CD14-positive monocyte (primary cell): ENCODE data around the gene NRN1L. TPM values are rescaled to one million over a fixed set of nuclear protein-coding genes. Genes with fewer than 3 reads are reported as not detected.

Experiments used
- DNase-seq, 3 donors: peaks; one replicate each; pipeline ENCODE4 v3.0.0-alpha.2; 2011 to 2022
- H2AFZ ChIP-seq: 2 replicates; pipeline ENCODE4 v1.6.0; 2012; ENCODE audit warnings: mild to moderate bottlenecking, low read depth, low read length, inconsistent platforms; ENCODE audit not compliant: insufficient read depth, poor library complexity, severe bottlenecking
- H3K27ac ChIP-seq, 2 donors: 1 replicate in 1 of 2; 2 replicates in 1 of 2; pipeline ENCODE4 v1.5.1; 2012 to 2013; ENCODE audit warnings: low read length in 2 of 2, control low read depth in 1 of 2, inconsistent platforms in 1 of 2, low read depth in 1 of 2, mild to moderate bottlenecking in 1 of 2
- H3K27me3 ChIP-seq, 2 donors: one replicate each; pipeline versions ENCODE4 v1.6.0 to v1.6.1; 2011 to 2013; ENCODE audit warnings: low read length in 2 of 2; ENCODE audit not compliant: control insufficient read depth in 2 of 2, insufficient read depth in 2 of 2
- H3K36me3 ChIP-seq, 2 donors: replicated peaks in 1 of 2; 1 replicate in 1 of 2; 2 replicates in 1 of 2; pipeline versions ENCODE4 v1.5.1 to v1.6.1; 2012 to 2013; ENCODE audit warnings: low read length in 2 of 2, control low read depth in 1 of 2, inconsistent platforms in 1 of 2, mild to moderate bottlenecking in 1 of 2; ENCODE audit not compliant: insufficient read depth in 2 of 2, control insufficient read depth in 1 of 2
- H3K4me1 ChIP-seq, 2 donors: 1 replicate in 1 of 2; 2 replicates in 1 of 2; pipeline versions ENCODE4 v1.5.1 to v1.6.1; 2012 to 2013; ENCODE audit warnings: low read length in 2 of 2, control low read depth in 1 of 2, inconsistent platforms in 1 of 2, mild to moderate bottlenecking in 1 of 2, moderate library complexity in 1 of 2; ENCODE audit not compliant: insufficient read depth in 2 of 2, control insufficient read depth in 1 of 2
- H3K4me2 ChIP-seq: replicated peaks from 2 replicates; pipeline ENCODE3; 2012; ENCODE audit warnings: low read length, moderate library complexity, mild to moderate bottlenecking; ENCODE audit not compliant: poor library complexity, severe bottlenecking; ENCODE audit errors: extremely low read depth
- H3K4me3 ChIP-seq, 3 experiments: fragments of 200-600 bp in 1 of 3; sonication (generic) in 1 of 3; replicated peaks in 1 of 3; 1 replicate in 2 of 3; 2 replicates in 1 of 3; pipeline ENCODE4 v1.5.1; 2011 to 2013; ENCODE audit warnings: low read length in 3 of 3, mild to moderate bottlenecking in 3 of 3, control low read depth in 2 of 3, low read depth in 2 of 3, inconsistent platforms in 1 of 3, moderate library complexity in 1 of 3
- H3K79me2 ChIP-seq: 2 replicates; pipeline ENCODE4 v1.6.0; 2012; ENCODE audit warnings: mild to moderate bottlenecking, control low read depth, inconsistent platforms, low read length, moderate library complexity; ENCODE audit not compliant: insufficient read depth
- H3K9ac ChIP-seq: 2 replicates; pipeline ENCODE4 v1.6.0; 2017; ENCODE audit warnings: low read length, mild to moderate bottlenecking; ENCODE audit not compliant: insufficient read depth, poor library complexity, severe bottlenecking
- H3K9me3 ChIP-seq, 2 donors: replicated peaks in 1 of 2; 1 replicate in 1 of 2; 2 replicates in 1 of 2; pipeline versions ENCODE4 v1.5.1 to v1.6.1; 2012 to 2013; ENCODE audit warnings: low read length in 2 of 2, control low read depth in 1 of 2; ENCODE audit not compliant: control insufficient read depth in 1 of 2, insufficient read depth in 1 of 2
- H4K20me1 ChIP-seq: 2 replicates; pipeline ENCODE4 v1.6.0; 2012; ENCODE audit warnings: mild to moderate bottlenecking, low read length, control low read depth, moderate library complexity; ENCODE audit not compliant: insufficient read depth
- H3K27ac Mint-ChIP-seq, 7 donors: one replicate each; pipeline ENCODE4 v1.8.0; 2020; ENCODE audit warnings: mild to moderate bottlenecking in 7 of 7, mixed read lengths in 7 of 7, moderate library complexity in 6 of 7, inconsistent platforms in 2 of 7
- H3K27me3 Mint-ChIP-seq, 3 donors: one replicate each; pipeline ENCODE4 v1.8.0; 2021 to 2022; ENCODE audit warnings: low read depth in 3 of 3, mild to moderate bottlenecking in 3 of 3, mixed read lengths in 3 of 3, moderate library complexity in 3 of 3, inconsistent platforms in 1 of 3
- H3K36me3 Mint-ChIP-seq, 2 donors: one replicate each; pipeline ENCODE4 v1.8.0; 2020; ENCODE audit warnings: mixed read lengths in 2 of 2, inconsistent platforms in 1 of 2, mild to moderate bottlenecking in 1 of 2
- H3K4me1 Mint-ChIP-seq: one replicate; pipeline ENCODE4 v1.8.0; 2020; ENCODE audit warnings: mild to moderate bottlenecking, mixed read lengths
- H3K4me3 Mint-ChIP-seq, 2 donors: one replicate each; pipeline ENCODE4 v1.8.0; 2020; ENCODE audit warnings: mild to moderate bottlenecking in 2 of 2, mixed read lengths in 2 of 2, moderate library complexity in 1 of 2
- H3K9me3 Mint-ChIP-seq, 7 donors: one replicate each; pipeline ENCODE4 v1.8.0; 2020 to 2022; ENCODE audit warnings: mixed read lengths in 7 of 7, mild to moderate bottlenecking in 6 of 7, moderate library complexity in 6 of 7, inconsistent platforms in 2 of 7
- CTCF ChIP-seq: fragments of 200-600 bp; IDR thresholded peaks from one replicate; pipeline ENCODE4 v1.8.0; 2022; ENCODE audit warnings: antibody characterized with exemption, mild to moderate bottlenecking
- WGBS: methylation state at CpG from one replicate; pipeline ENCODE4 v1.1.5; 2013; ENCODE audit warnings: missing lambda C conversion rate; ENCODE audit not compliant: insufficient coverage; 5-methylcytosine and 5-hydroxymethylcytosine counted together
- intact Hi-C, 2 donors: fragments of 100-400 bp; cut with micrococcal nuclease; formaldehyde crosslinking; loops; one replicate each; pipeline versions ENCODE4 v1.15.0 to v1.15.1; 2023
- polyA plus RNA-seq, 3 donors: library from polyadenylated mRNA; depleted of rRNA in 1 of 3; unstranded in 2 of 3; stranded (reverse) in 1 of 3; fragments of 300-500 nt in 2 of 3; fragments of >200 nt in 1 of 3; fragmentation: Illumina TruSeq in 2 of 3; gene quantifications; 1 replicate in 2 of 3; 2 replicates in 1 of 3; pipeline ENCODE4 v1.2.3, GENCODE V29; 2012 to 2021

The NRN1L gene
- polyA plus RNA-seq, 3 donors: 0.50 to 3.6 TPM; not detected in 1

- intact Hi-C loops: loop anchor here (5.0 to 10.0 kb wide), 3 partner anchors 55 to 355 kb away; partner anchors contain the start of genes CTRL (in 1 of the 2), ESRP2 (in 1 of the 2) and PSMB10 (in 1 of the 2)
- Histone ChIP-seq H3K9ac (no peak overlapping the region), H3K79me2 (peaks cover 19% of the 10 kb centered on the region), H2AFZ (no peak overlapping the region), H3K4me1 (peaks cover 0 to 1% of the 10 kb centered on the region in 2 donors), H3K27ac (no peak overlapping the region), H3K36me3 (peaks cover 94 to 98% of the 10 kb centered on the region in 2 donors), H3K9me3 (no peaks in the 10 kb centered on the region), H4K20me1 (peaks cover 25% of the 10 kb centered on the region), H3K4me2 (no peak overlapping the region), H3K27me3 (no peaks in the 10 kb centered on the region), H3K4me3 (no peak overlapping the region)
- peaks cover 84 to 99% of the 10 kb centered on the region in 2 donors for H3K36me3 Mint-ChIP-seq
- DNase-seq: no peak
- TF ChIP-seq CTCF: no peak
- no peak overlapping the region for H3K27ac Mint-ChIP-seq
- WGBS: 88% methylated on average over 5 of the region's 5 CpGs
- peaks cover 0 to 2% (median 2%) of the 10 kb centered on the region in 3 donors for H3K27me3 Mint-ChIP-seq
- H3K9me3 Mint-ChIP-seq: no peaks in the 10 kb centered on the region
- peaks cover 6% of the 10 kb centered on the region for H3K4me1 Mint-ChIP-seq
- H3K4me3 Mint-ChIP-seq: no peak overlapping the region
These were observed 4.7 kb upstream of the NRN1L start for GRCh38 chr16:67879936-67880335.

GRCh38 chr16:67880584-67880983 lies 4.1 kb upstream of the NRN1L start:
- H3K27ac Mint-ChIP-seq: no peak overlapping the region
- peaks cover 84 to 97% of the 10 kb centered on the region in 2 donors for H3K36me3 Mint-ChIP-seq
- no peak overlapping the region for H3K4me3 Mint-ChIP-seq
- Histone ChIP-seq H3K36me3 (peaks cover 100% of the 10 kb centered on the region in 2 donors), H3K79me2 (peaks cover 13% of the 10 kb centered on the region), H3K4me2 (no peak overlapping the region), H3K27me3 (no peaks in the 10 kb centered on the region), H4K20me1 (peaks cover 19% of the 10 kb centered on the region), H3K27ac (no peak overlapping the region), H3K9ac (no peak overlapping the region), H3K4me1 (no peaks in the 10 kb centered on the region), H3K4me3 (no peak overlapping the region), H3K9me3 (no peaks in the 10 kb centered on the region), H2AFZ (no peak overlapping the region)
- WGBS: 97% methylated on average over 13 of the region's 13 CpGs
- DNase-seq: no peak
- H3K4me1 Mint-ChIP-seq: no peaks in the 10 kb centered on the region
- no peaks in the 10 kb centered on the region for H3K9me3 Mint-ChIP-seq
- intact Hi-C loops: loop anchor here in 1 of 2 donors (5.0 to 10.0 kb wide), 2 partner anchors 182 to 354 kb away; partner anchors contain the start of gene ESRP2
- H3K27me3 Mint-ChIP-seq: peaks cover 0 to 2% (median 2%) of the 10 kb centered on the region in 3 donors
- TF ChIP-seq CTCF: no peak
